Activated CD8-positive, alpha-beta memory T cell treated with anti-CD3 and anti-CD28 coated beads for 1 hour (primary cell): ENCODE data around the gene IGSF9.

Experiments
- DNase-seq, 2 donors: peaks; one replicate each; pipeline ENCODE4 v3.0.0-alpha.2; 2020; ENCODE audit warnings: low read depth in 1 of 2; ENCODE audit errors: extremely low read depth in 1 of 2

Gene IGSF9

GRCh38 chr1:159945483-159946241 is at the start of gene IGSF9:
Gene IGSF9 (minus strand): TSS chr1:159945613. CDS start chr1:159943454, 2,159 bp downstream.
- DNase-seq, result peak; percentile 64 to 71

GRCh38 chr1:159994896-159995295 is 49.5 kb upstream of the IGSF9 start:
- DNase-seq, result no peak

- DNase-seq, result no peak
Observed at GRCh38 chr1:159993911-159994310, 48.5 kb upstream of the IGSF9 start.

- DNase-seq, result no peak
Observed at GRCh38 chr1:159992161-159992560, 46.7 kb upstream of the IGSF9 start.

GRCh38 chr1:159991513-159991912 is 46.1 kb upstream of the IGSF9 start:
- DNase-seq, result no peak

GRCh38 chr1:159990005-159990404 is 44.6 kb upstream of the IGSF9 start:
- no peak for DNase-seq

GRCh38 chr1:159989581-159989980 is 44.2 kb upstream of the IGSF9 start:
- no peak for DNase-seq

GRCh38 chr1:159988006-159988405 is 42.6 kb upstream of the IGSF9 start:
- no peak for DNase-seq

GRCh38 chr1:159987186-159987585 is 41.8 kb upstream of the IGSF9 start:
- DNase-seq, result no peak

- DNase-seq, result no peak
Observed at GRCh38 chr1:159986531-159986930, 41.1 kb upstream of the IGSF9 start.

GRCh38 chr1:159986093-159986492 is 40.7 kb upstream of the IGSF9 start:
- no peak for DNase-seq

- no peak for DNase-seq
Observed at GRCh38 chr1:159985473-159985872, 40.1 kb upstream of the IGSF9 start.

GRCh38 chr1:159983681-159984080 is 38.3 kb upstream of the IGSF9 start:
- no peak for DNase-seq

- no peak for DNase-seq
Observed at GRCh38 chr1:159982280-159982679, 36.9 kb upstream of the IGSF9 start.

GRCh38 chr1:159981351-159982055 is 36.1 kb upstream of the IGSF9 start:
- no peak for DNase-seq

GRCh38 chr1:159980786-159981185 is 35.4 kb upstream of the IGSF9 start:
- DNase-seq, result no peak

GRCh38 chr1:159980076-159980475 is 34.7 kb upstream of the IGSF9 start:
- no peak for DNase-seq

- DNase-seq, result no peak
Observed at GRCh38 chr1:159979257-159979656, 33.8 kb upstream of the IGSF9 start.

- no peak for DNase-seq
Observed at GRCh38 chr1:159978107-159978398, 32.6 kb upstream of the IGSF9 start.

GRCh38 chr1:159977364-159978106 is 32.1 kb upstream of the IGSF9 start:
- DNase-seq, result no peak

- no peak for DNase-seq
Observed at GRCh38 chr1:159974350-159974965, 29.0 kb upstream of the IGSF9 start.
